ENCODE data around the gene DEFB113. TPM values are rescaled to one million over a fixed set of nuclear protein-coding genes. Genes with fewer than 3 reads are reported as not detected.

DEFB113 gene
- total RNA-seq, 1 donor from 2014 or later, result not detected

DNA sequence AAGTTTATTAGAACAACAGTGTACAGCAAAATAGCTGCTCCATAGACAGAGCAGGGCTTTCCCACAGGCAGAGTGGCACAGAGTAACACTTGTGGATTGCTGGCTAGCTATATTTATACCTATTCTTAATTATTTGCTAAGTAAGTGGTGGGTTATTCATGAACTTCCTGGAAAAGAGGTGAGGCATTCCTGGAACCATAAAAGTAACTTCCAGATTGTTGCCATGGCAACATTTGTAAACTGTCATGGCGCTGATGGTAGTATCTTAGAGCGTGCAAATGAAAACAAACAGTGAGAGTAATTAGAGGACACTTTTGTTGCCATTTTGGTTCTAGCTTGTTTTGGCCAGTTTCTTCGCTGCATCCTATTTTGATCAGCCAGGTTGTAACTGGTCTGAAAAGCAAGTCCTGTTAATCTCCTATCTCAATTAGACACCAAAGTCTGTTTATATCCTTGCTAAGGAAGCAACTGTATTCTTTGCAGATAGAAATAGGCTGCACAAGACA is 29.4 kb downstream of the DEFB113 start:
- ATAC-seq (ENCODE audit: poor library complexity) (peak; percentile 79), DNase-seq (no peak)
- intact Hi-C loops (cut with DNase I), result no loop called here

DNA sequence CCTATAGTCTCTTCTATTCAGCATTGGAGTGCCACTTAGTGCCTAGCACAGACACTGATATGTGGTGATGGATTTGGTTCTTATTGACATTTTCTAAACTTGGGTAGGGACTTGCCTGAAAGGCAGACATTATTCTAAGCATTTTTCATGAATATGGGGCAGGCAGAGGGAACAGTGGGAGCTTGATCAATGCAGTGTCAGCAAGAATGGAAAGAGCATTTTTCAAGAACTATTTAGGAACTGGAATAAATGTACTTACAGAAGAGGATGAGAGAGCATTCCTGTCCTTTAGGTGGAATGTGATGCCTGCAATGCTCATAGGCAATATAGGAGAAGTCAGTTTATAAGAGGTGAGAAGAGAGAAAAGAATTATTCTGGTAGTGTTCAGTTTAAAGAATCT is 31.6 kb downstream of the DEFB113 start:
- no peak for ATAC-seq (ENCODE audit: poor library complexity)
- intact Hi-C loops (cut with DNase I), result no loop called here

DNA sequence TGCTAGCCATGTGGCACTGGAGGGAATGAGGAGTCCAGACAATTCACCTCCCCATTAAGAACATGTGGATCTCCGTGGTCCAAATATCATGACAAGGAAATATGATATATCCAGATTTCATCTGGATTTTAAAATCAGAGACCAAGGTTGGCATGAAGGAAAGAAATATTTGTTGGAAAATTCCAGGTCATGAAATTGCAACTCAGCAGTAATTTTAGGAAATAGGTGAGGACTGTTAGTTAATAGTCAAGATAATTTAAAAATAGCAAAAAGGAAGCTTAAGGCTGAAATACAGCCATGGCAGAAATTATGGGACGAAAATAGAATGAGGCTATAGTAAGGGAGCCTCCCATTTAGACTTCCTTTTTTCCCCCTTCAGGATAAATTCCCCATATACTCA is 32.4 kb downstream of the DEFB113 start:
- intact Hi-C loops (cut with DNase I), result no loop called here
- no peak for ATAC-seq (ENCODE audit: poor library complexity)
- no peak for DNase-seq

More for the DNA sequence above, 31.6 kb downstream of the DEFB113 start:
- DNase-seq, result no peak

DNA sequence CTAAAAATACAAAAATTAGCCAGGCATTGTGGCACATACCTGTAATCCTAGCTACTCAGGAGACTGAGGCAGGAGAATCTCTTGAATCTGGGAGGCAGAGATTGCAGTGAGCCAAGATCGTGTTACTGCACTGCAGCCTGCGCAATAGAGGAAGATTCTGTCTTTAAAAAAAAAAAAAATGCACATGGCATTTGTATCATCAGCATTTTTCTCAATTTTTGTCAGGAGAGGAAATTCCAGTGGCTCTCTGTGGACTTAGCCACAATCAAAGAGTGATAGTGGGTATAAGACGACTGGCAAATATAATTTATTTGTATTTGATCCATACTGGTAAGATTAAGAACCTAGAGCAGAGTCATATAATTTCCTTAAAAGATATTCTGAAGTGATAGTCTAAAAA is 34.0 kb downstream of the DEFB113 start:
- DNase-seq (no peak), ATAC-seq (ENCODE audit: poor library complexity) (no peak)
- intact Hi-C loops (cut with DNase I), result no loop called here

DNA sequence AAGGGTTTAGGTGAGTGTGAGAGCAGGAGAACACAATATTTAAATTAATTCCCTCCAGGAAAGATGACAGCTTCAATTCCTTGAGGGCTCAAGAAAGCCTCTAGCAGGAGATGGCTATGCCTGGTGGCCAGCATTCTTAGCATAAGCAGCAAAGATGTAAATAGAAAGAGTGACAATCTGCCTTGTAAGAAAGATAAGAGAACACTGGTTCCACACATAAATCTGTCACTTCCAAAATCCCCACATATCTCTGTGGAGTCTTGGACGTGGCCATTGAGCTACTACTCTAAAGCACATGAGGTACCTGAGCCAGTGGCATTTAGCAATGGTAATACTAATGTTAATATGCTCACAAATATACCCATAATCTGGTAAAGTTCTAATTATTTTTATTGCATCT is 34.7 kb downstream of the DEFB113 start:
- ATAC-seq (ENCODE audit: poor library complexity), result no peak
- intact Hi-C loops (cut with DNase I), result no loop called here
- DNase-seq, result no peak

DNA sequence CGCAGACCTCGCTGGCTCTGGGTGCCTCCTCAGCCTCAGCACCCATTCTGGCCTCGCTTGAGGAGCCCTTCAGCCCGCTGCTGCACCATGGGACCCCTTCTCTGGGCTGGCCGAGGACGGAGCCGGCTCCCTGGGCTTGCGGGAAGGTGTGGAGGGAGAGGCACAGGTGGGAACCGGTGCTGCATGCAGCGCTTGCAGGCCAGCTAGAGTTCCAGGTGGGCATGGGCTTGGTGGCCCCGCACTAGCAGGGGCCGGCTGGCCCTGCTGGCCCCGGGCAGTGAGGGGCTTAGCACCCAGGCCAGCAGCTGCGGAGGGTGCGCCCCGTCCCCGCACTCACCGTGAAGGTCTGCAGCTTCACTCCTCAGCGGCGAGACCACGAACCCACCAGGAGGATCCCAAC is 35.9 kb downstream of the DEFB113 start:
- intact Hi-C loops (cut with DNase I), result no loop called here
- peak; percentile 28 for DNase-seq
- ATAC-seq (ENCODE audit: poor library complexity), result no peak

DNA sequence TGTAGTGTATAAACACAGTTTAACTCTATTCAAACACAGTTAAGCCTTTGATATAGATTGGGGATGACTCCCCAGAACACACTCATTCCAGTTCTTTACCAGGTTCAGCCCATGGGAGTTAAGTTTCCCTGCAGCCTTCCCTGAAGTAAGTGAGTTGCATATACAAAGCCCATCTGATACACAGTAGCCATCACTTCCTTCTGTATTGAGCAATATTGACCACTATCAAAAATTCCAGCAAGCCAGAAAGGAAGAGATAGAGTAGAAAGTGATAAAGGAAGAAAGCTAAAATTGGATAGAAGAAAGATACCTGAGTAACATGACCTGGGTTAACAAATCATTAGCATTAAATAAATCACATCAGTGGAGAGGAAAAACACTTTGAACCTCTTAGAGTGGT is 40.1 kb downstream of the DEFB113 start:
- ATAC-seq (ENCODE audit: poor library complexity), result no peak
- DNase-seq, result no peak
- intact Hi-C loops (cut with DNase I), result no loop called here

DNA sequence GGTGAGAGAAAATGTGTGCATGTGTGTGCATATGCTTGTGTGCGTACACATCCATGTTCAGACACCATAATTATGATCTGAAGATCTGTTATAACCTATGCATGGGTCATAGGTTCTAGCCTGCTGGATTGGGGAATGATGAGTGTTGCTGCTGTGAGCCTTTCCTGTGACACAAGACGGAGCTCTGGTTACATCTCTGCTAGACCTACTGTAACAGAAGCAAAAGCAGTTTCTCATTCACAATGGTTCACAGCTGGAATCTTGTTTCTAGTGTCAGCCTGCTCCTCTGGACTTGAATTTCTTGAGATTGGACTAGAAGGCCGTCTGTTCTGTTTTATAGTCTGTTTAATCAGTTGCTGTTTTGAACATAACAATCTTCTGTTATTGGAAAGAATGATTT is 45.6 kb downstream of the DEFB113 start:
- intact Hi-C loops (cut with DNase I), result no loop called here
- DNase-seq (no peak), ATAC-seq (ENCODE audit: poor library complexity) (no peak)

DNA sequence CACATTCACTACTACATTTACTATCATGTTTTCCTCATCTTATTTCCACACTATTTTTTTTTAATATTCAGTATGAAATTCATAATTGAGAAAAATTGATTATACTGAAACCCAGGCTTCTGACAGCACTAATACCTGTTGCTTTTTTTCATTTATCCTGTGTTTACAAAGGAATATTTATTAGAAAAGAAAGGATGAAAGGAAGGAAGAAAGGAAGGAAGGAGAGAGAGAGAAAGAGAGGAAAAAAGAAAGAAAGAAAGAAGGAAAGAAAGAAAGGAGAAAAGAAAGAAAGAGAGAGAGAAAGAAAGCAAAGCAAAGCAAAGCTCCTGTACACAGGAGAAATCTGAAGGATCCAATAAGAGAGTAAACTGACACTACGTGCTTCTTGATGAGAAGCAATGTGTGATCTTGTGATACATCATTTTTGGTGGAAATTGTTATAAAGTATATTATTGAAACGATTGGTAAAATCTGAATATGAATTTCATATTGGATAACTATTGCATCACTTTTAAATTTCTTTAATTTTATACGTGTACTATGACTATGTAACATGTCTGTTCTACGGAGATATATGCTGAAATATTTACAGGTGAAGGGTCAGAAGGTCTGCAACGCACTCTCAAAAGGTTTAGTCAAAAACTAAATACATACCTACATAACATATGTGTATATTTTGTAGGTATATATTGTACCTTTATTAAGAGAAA is 49.3 kb downstream of the DEFB113 start:
- DNase-seq (no peak), ATAC-seq (ENCODE audit: poor library complexity) (no peak)
- intact Hi-C loops (cut with DNase I), result no loop called here

DNA sequence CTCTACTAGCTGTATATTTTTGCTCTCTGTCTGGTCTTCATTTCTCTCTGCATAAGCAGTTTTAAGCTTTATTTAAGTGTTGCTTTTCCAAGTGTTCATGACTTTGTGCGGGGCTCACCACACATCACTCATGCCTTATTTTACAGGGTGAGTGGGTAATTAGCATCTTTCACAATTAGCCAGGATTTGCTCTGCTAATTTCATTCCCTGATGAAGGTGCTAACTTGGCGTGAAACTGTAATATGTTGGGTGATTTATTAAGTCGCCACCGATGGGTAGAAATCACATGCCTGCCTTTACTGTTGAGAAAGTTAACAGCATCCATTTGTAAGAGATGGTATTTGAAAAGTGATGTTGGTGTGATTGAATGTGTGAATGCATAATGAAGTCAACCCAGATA is 50.2 kb downstream of the DEFB113 start:
- ATAC-seq (ENCODE audit: poor library complexity) (no peak), DNase-seq (no peak)
- intact Hi-C loops (cut with DNase I), result no loop called here

DNA sequence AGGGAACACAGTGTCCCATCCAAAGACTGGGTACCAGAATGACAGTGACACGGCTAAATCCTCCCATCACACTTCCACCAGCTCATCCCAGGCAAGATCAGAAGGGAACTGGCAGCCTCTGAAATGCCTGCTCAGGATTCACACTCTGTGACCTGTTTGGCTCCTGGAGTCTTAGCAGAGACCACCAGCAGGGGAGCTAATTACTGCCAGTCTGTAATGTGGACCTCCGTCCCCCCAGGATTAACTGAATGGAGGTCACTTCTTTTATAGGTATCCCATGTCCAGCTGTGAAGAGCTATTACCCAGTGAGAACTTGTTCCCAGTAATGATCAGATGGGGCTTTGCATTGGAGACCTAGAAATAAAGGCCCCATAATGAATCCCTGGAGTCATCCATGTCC is 50.6 kb downstream of the DEFB113 start:
- DNase-seq (no peak), ATAC-seq (ENCODE audit: poor library complexity) (no peak)
- intact Hi-C loops (cut with DNase I), result no loop called here

Other genes starting within 250 kb of the DEFB113 start
- not detected for gene CRISP3, start 225.2 kb downstream of the DEFB113 start, total RNA-seq
- gene PGK2, start 182.3 kb downstream of the DEFB113 start, total RNA-seq, result not detected
- gene CRISP1, start 103.1 kb downstream of the DEFB113 start, total RNA-seq, result not detected
- not detected for gene DEFB114, start 5.5 kb downstream of the DEFB113 start, total RNA-seq
- gene DEFB110, start 52.4 kb upstream of the DEFB113 start, total RNA-seq, result not detected
- not detected for gene DEFB112, start 80.3 kb upstream of the DEFB113 start, total RNA-seq